GM18520 (cell line): ENCODE results near the gene ANKRD55.
"Not testable (repeated sequence)": the region's sequence is repeated elsewhere in the genome, so short reads cannot be mapped to it uniquely, and the experiment has no call there.

ENCODE experiments used
- ATAC-seq: cut with Tn5 transposase; IDR thresholded peaks from one replicate; pipeline ENCODE4 v1.9.1; 2021; ENCODE audit not compliant: unreplicated experiment

ANKRD55 gene

DNA sequence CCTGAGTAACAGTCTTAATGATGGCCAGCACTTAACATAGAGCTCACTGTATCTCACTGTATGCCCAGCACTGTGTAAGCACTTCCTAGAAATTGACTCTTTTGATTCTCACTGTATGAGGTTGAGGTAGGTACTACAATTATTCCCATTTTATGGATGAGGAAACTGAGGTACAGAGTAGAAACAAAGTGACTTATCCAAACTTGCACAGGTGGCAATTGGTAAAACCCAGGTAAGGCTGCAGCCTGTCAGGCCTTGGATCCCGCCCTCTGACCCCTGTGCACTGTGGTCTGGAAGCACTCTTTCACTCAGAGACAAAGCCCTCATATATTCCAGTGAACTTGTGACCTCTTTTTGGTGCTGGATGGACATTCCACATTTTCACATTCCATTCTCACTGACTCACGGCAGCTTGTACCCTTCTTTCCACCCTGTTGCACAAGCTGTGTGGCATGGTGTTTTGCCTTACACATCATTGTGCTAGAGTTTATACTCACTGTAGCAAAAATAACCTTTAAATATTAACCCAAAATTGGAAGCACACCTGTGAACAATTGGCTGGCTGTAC is 21.7 kb downstream of the ANKRD55 start:
- no peak for ATAC-seq

DNA sequence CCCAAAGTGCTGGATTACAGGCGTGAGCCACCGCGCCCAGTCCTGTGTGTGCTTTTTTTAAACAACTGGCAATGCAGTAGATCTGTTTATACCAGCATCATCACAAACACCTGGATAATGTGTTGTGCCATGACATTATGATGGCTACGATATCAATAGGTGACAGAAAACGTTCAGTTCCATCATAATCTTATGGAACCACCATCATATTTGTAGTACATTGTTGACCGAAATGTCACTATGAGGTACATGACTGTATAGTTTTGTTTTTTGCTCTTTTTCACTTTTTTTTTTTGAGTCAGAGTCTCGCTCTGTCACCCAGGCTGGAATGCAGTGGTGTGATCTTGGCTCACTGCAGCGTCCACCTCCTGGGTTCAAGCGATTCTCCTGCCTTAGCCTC is 24.4 kb downstream of the ANKRD55 start:
- ATAC-seq: no peak

DNA sequence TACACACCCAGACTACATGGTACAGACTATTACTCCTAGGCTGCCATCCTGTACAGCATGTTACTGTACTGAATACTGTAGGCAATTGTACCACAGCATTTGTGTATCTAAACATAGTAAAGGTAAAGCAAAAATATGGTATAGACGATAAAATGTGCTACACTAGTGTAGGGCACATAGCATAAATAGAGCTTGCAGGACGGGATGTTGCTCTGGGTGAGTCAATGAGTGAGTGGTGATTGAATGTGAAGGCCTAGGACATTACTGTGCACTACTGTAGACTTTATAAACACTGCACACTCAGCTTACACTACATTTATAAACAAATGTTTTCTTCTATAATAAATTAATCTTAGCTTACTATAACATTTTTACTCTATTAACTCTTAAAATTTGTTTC is 25.6 kb downstream of the ANKRD55 start:
- ATAC-seq: no peak

DNA sequence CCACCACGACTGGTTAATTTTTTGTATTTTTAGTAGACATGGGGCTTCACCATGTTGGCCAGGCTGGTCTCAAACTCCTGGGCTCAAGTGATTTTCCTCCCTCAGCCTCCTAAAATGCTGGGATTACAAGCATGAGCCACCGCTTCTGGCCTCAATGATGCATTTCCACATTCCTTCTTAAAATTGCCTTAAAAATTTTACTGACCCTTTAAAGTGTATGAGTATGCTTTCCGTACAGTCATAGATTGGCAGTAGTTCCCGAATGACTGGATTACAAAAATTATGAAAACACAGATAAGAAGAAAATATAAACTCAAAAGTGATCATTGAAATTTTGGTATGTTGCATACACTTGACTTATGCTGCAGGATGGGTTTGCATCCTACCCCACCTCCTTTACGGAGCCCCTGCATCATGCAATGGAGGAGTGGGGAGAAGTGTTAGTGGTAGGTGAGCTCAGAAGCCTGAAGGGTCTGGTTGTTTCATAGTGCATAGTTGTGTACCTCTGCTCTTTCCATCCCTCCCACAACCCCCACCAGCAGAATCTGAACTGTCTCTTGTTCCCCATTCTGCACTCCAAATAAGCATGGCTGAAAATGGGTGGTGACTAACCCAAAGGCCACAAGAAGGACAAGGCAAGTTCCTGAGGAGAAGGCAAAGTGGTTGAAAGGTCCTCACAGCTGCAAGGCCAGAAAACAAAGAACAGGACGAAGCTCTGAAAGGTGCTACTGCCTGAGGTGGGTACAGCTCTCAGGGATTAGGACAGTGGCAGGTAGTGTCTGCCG is 26.8 kb downstream of the ANKRD55 start:
- no peak for ATAC-seq

DNA sequence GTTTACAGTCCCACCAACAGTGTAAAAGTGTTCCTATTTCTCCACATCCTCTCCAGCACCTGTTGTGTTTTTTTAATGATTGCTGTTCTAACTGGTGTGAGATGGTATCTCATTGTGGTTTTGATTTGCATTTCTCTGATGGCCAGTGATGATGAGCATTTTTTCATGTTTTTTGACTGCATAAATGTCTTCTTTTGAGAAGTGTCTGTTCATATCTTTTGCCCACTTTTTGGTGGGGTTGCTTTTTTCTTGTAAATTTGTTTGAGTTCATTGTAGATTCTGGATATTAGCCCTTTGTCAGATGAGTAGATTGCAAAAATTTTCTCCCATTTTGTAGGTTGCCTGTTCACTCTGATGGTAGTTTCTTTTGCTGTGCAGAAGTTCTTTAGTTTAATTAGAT is 29.2 kb downstream of the ANKRD55 start:
- not testable (repeated sequence) for ATAC-seq

DNA sequence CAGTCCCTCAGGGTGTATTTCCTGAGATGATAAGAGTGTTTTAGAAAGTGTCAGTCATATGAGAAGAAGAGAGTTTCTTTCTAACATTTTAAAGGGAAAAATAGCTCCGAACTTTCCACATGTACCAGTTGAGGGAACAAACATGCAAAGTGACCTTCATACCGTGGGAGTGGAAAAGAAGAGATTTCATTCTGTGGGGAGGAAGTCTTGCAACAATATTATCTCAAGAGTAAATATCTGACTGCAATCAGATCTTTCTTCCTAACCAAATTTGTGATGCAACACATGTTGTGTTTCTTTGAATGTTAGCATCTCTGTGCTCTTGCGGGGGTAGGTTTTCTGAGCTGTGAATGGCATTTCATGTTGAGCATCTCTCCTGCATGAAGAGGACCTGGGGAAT is 30.6 kb downstream of the ANKRD55 start:
- no peak for ATAC-seq

DNA sequence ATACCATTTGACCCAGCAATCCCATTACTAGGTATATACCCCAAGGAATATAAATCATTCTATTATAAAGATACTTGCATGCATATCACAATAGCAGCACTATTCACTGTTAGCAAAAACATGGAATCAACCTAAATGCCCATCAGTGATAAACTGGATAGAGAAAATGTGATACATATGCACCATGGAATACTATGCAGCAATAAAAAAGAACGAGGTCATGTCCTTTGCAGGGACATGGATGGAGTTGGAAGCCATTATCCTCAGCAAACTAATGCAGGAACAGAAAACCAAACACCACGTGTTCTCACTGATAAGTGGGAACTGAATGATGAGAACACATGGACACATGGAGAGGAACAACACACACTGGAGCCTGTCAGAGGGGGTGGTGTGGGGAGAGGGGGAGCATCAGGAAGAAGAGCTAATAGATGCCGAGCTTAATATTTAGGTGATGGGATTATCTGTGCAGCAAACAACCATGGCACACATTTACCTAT is 31.3 kb downstream of the ANKRD55 start:
- not testable (repeated sequence) for ATAC-seq

DNA sequence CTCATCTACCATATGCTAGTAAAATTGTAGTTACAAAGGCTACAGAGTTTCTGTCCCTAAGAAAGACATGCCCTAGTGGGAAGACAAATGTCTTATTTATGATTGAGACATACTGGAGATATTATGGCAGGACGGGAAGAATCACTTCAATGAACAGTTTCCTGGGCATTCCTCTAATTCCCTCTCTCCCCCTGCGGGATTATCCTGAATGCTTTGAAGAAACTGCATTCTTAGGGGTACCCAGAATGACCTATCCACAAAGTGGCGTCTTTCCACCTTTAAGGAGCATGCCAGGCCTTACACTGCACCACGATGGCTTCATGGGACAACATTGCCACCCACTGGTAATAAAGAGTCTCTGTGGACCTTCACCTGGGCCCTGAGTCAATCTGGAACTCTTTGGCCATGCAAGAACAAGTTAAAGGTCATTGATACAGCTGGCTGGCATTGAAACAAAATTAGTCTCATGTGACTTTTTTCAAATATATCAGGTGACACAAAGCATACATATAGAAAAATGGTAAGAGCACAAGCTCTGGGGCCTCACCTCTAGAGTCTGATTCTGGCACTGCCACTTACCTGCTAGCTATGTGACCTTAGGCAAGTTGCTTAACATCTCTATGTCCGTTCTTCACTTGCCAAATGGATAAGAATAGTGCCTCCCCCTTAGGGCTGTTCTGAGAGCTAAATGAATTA is 32.0 kb downstream of the ANKRD55 start:
- peak; percentile 89 for ATAC-seq

DNA sequence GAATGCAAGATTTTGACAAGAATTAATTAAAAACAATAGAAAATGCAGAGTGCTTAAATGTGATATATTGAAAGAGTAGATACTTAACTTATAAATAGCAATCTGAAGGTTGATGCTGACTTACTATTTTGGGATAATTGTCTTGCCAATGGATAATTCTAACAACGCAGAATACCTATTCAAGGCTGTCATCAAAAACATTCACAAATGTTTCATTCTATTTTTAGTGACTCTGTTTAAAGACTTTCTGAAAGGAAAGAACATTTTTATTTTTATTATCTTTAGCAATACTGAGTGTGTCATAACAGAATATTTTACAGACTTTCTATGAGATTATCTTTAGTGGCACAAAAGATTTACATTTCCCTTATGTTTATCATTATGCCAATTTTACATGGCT is 38.1 kb downstream of the ANKRD55 start:
- ATAC-seq: no peak

DNA sequence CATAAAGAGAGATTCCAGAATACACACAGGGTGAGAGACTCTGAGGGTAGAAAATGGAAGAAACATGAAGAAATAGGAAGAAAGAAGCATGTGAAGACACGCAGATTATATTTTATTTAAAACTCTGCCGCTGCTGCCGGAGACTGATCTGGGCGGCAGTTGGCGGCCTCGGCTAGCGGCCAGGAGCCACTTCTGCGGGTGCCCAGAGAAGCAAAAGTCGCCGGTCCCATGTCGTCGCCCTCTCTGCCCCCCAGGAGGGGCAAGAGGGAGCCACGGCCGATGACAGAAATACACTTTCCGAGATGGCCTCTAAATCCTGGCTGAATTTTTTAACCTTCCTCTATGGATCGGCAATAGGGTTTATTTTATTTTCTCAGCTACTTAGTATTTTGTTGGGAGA is 40.9 kb downstream of the ANKRD55 start:
- no peak for ATAC-seq

DNA sequence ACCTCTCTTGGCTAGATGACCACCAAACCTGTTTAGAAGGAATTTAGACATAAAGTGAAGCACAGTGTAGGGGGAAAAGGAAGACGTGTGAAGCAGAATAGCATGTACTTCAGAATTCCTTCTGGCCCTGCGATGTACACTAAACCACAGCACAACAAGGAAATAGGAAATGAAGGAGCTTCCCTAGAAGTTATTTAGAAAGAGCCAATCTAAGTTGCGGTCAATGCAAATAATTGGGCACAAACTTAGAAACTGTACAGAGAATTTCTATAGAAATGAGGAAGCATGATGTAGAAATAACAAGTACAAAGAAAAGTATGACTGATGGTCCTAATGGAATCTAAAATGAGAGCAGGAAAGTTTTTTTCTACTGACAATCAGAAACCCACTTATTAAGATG is 41.5 kb downstream of the ANKRD55 start:
- no peak for ATAC-seq

DNA sequence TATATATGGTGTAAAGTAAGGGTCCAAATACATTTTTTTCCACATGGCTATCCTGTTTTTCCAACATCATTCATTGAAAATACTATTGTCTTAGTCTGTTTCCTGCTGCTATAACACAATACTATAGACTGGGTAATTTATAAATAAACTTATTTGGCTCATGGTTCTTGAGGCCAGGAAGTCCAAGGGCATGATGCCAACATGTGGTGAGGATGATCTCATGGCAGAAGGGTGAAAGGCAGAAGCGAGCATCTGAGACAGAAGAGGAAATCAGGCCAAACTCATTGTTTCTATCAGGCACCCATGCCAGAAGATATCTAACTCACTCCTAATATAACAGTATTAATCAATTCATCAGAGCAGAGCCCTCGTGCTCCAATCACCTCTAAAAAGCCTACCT is 42.6 kb downstream of the ANKRD55 start:
- ATAC-seq: no peak

DNA sequence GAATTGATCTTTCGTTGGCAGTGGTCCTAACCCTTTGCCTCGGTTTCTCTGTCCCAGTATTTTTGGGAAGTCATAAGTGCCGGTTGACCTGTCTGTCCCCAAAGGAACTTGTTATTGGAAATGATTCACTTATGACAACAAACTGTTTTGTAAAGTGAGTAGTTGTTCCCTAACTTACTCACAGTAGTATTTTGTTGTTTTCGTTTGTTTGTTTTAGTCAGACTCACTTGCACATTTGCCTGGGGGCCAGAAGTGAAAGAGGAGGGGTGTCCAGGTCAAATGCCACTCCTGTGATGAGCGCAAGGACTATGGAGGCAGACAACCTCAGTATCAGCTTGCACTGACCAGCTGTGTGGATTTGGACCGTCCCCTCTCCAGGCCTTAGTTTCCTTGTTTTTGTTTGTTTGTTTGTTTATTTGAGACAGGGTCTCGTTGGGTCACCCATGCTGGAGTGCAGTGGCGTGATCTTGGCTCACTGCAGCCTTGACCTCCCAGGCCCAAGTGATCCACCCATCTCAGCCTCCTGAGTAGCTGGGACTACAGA is 47.3 kb downstream of the ANKRD55 start:
- no peak for ATAC-seq

DNA sequence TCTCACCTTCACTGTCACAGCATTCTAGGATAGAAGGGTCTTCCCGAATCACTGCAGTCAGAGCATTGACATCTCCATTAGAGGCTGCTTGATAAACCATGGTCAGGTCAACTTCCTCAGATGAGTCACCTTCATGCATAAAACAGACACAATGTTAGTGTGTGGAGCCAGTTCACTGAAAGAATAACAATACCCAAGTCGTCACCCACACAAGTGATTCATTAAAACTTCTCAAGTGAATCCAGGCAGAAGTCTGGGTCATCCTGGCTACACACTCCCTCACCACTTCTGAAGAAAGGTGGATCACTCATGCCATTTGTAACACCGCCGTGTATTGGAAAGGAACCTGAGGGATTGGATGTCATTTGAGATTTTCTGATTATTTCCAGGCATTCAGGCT is 49.6 kb downstream of the ANKRD55 start:
- no peak for ATAC-seq

DNA sequence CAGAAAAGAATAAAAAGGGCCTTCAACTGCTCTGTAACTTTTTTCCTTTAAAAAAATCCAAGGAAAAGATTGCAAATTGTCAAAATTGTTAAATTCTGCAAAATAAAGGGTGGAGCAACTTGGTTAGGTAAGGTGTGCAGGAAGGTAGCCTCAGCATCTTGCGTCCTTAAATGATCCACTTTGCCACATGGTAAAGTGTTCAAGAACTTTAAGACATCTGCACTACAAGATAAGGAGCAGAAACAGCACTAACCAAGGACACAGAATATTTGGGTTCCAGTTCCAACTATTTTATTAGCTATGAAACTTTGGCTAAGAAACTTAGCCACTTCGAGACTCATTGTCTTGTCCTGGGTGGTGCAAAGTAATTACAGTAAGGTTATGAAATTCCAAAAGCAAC is 53.7 kb downstream of the ANKRD55 start:
- ATAC-seq: no peak

DNA sequence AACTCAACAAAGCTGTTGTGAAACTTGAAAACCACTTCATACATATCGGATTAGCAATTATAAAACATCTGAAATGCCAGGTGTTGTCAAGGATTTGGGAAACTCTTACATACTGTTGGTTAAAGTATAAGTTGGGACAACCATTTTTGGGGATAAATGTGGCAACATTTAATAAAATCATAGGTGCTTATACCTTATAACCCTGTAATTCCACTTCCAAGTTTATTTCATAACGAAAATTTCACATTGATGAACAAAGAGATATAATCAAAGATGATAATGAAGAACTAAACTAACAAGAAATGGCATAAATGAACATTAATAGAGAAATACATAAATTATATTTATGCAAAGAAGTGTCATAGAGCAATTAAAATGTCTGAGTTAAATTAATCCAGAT is 54.3 kb downstream of the ANKRD55 start:
- no peak for ATAC-seq

DNA sequence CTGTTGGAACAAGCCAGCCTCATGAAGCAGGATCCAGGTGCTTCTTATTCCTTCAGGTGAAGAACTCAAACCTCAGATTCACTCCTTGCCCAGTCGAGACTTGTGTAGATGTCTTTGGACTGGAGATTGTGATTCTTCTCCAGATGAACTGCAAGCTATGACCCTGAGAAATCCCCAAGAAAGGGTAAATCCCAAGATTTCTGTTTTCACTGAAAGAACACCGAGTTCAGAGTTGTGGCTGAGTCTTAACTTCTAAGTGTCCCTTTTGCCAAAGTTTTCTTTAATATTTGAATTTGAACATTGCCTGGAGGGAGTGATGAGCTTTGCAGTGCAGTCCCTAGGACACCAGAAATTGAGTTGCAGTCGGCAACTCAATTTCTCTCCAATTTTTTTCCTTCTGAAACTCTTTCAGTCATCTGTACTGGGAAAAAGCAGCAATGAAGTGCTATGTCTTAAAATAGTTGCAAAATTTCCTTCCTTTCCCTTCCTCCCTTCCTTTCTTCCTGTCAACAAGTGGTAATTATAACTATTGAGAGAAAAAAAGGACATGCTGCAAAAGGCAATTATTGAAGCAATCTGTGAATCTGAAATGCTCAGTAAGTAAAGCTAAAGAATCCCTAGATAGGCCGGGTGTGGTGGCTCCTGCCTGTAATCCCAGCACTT is 56.1 kb downstream of the ANKRD55 start:
- ATAC-seq: no peak

DNA sequence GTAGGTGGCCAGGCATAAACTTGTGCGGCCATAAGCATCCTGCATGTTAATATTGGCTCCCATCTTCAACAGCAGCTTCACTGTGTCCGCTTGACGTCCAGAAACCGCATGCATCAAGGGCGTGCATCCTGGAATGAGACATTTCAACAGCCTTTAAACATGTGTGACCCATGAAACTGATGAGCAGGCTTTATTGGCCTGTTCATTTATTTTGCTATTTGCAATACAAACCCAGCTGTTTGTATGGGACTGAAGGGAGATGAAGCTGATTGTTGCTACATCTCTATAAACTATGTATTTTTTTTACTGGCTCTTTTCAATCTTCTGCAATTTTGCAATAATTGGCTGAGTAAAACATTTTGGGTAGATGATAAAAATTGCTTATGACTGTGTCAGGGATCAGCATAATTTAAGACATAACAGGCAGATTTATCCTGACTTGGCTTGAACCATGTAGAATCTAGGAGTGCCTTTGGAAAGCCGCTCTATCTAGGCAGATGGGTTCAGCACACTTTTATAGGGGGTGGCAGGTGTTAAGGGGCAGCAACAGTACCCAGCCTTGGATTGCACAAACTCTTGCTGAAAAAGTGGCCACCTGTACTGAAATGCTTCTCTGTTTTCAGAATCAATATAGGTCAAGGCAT is 56.9 kb downstream of the ANKRD55 start:
- no peak for ATAC-seq

DNA sequence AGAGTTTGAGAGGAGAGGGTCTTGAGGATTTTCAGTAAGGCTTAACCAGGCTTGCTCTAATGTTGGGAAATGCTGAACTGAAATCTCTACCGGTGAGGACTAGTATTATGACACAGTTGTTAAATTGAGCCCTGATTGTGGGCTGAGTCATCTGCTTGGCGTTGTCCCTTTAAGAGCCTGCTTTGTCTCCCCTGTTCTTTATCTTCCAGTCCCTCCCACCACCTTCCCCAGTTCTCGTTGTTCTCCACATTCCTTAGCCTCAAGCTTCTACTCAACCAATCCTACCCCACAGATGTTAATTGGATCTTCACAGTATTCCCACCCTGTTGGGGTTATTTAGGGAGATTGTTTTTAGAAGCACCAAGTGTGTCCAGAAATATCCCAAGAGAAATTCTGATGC is 57.6 kb downstream of the ANKRD55 start:
- no peak for ATAC-seq

DNA sequence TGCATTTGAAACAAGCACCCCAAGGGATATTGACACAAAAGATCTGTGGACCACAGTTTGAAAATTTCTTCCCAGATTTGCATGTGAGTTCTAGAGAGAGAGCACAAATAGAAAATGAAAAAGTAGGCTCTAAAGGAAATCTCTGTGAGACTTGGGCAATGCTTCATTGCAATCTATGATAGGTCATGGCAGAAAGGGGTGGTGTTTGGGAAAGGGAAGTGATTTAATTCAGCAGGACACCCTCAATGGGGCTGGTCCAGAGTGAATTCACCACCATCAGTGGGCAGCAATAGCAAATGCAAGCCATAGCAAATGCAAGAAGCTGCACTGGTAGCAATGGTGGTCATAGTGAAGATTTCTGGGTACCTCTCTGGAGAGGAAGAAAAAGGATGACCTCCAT is 58.1 kb downstream of the ANKRD55 start:
- no peak for ATAC-seq

DNA sequence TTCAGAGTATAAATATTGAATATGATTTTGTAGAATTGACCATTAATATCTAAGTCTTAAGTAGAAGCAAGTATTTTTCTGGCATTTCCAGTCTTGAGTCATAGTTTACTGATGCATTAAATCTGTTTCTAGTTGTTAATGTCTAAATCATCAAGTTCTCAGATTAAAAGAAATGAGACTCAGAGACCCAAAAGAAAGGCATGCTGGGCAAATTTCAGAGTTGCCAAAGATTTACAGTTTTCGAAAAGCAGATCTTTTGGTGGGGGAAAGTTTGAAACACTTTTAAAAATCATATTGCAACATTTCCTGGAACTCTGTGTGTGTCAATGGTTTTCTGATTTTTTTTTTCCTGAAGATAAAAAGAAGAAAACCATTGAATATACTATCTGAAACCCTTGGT is 60.9 kb downstream of the ANKRD55 start:
- no peak for ATAC-seq
